ENCODE measurements around the gene ASIC4.

GRCh38 chr2:219569635-219570034 lies 55.4 kb downstream of the ASIC4 start:
- TF ChIP-seq CTCF (conservative IDR thresholded peaks at IDR 0.05; ENCODE audit: low read length), result no peak
- no peak for TF ChIP-seq EZH2phosphoT487 (IDR thresholded peaks at IDR 0.05; ENCODE audit: borderline replicate concordance, low read depth, low read length)

All from OCI-LY7 (cell line).